ENCODE data around the gene ARNT2.

Gene ARNT2

DNA sequence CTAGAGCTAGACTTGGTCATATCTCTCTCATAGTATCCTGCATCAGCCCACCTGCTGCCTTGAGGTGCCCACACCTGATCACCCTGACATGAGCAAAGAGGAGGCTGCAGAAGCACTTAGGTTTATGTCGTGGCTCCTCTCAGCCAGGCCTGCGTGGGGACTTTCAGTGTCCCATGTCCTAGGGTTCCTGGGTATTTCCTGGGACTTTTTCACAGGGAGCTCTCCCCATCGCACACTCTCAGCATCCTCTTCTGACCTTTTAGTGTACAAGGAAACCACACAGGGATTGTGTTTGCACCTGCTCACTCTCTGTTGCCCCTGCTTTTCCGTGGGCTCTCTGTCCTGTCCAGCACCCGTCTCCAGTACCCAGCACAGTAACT, 61.4 kb downstream of the ARNT2 start:
- no peak for DNase-seq (ENCODE audit: low read depth in 2 of 2)

DNA sequence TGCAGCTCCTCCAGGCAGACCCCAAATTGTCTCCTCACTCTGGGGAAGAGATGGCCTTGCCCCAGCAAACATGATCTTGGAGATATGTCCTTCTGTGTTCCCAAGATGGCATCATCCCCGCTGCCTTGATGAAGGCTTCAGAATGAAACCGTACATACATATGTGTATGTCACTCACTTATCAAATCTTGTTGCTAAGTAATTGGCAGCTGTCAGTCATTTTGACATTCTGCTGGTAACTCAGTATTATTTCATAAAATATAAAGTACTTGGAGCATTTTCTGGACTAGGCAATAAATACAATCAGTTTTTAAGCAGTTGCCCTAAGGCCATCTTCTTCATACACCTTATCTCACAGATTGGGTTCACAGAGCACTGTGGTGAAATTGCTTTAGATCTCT, 62.4 kb downstream of the ARNT2 start:
- DNase-seq (ENCODE audit: low read depth in 2 of 2) = no peak

DNA sequence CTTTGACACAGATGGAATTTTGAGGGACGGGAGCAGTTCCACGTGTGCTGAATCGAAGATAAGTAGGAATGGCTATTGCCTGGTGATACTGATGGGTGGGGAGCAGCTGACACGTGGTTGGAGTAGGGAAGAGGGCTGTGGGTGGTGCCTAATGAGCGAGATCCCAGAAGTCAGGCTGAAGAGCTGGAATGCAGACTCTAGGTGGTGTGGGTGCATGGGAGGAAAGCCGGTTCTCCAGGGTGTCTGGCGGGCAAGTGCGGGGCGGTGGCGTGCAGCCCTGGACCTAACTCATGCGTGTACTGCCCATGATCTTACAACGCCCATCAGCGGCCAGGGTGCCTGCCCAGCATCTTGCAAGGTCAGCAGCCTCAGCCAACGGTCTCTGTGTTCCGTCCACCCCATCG, 63.1 kb downstream of the ARNT2 start:
- DNase-seq (ENCODE audit: low read depth in 2 of 2) = no peak

DNA sequence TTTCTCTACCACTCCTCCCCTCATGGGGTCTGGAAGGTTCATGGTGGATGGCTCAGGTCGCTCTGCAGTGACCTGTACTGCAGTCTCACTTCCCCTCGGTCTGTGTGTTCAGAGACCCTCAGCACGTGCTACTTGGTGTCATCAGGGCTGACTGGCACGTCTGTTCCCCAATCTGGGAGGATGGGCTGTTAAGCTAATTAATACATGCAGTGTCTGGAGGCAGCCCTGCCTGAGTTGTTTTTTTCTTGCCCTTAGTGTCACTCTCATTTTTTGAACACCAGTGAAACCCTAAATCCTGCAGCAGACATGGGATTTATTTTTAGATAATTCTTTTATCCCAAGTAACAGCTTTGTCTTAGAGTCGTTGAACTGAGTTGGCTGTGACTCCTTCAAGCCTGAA, 64.6 kb downstream of the ARNT2 start:
- DNase-seq (ENCODE audit: low read depth in 2 of 2) = no peak

DNA sequence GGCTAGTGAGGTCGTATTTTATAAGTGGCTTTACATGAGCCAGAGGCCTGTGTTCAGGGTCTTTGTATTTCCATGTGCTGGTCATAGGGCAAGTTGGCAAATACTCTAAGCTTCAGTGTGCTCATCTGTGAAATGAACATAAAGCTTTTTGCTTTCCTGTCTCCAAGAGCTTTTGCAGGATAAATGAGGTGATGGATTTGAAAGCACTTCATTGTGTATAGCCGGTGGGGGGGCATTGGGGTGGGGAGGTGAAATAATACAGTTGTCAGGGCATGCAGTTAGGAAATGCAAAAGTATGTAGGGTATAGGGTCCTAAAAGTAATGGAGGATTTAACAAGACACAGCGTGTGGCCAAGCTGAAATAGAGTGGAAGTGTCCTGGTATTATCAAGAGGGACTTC, 67.7 kb downstream of the ARNT2 start:
- no peak for DNase-seq (ENCODE audit: low read depth in 2 of 2)

DNA sequence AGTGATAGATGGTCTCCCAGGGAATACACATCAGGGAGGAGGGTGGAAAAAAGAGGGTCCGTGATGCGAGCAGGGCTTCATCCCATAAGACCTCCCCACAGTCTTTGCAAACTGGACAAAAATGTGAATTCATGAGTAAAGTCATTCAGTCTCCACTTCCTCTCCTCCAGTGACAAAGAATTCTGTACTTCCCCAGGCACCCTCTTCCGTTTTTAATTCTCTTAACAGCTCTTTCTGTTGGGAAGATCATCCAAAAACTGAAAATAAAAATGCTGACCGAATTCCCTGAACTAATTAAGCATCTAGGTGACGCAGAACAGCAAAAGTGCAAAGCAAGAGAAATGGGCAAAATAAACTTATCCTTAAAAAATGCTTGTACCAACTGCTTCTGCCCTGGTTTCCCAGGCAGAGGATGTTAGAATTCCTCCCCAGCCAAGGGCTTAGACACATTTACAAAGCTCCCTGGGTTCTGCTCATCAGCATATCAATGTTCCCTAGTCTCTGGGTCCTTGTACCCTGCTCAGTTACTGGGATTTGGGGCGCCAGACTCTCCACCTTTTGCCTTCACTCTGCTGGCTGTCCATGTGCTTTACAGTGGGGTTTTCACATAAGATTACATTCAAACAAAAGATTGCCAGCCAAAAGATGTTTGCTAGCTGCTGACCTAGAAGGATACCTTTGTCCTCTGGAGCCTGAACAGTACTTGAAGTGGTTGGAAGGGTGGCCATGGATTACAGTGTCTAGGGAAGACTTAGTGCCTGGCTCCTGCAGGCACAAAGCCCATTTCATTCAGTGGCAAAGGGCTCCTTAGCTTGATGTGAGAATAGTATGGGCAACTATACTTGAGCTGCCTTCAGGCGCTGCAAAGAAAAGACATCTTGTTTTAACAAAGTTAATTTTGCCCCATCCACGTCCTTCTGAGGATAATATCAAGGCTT, 69.4 kb downstream of the ARNT2 start:
- DNase-seq (ENCODE audit: low read depth in 2 of 2) = no peak

DNA sequence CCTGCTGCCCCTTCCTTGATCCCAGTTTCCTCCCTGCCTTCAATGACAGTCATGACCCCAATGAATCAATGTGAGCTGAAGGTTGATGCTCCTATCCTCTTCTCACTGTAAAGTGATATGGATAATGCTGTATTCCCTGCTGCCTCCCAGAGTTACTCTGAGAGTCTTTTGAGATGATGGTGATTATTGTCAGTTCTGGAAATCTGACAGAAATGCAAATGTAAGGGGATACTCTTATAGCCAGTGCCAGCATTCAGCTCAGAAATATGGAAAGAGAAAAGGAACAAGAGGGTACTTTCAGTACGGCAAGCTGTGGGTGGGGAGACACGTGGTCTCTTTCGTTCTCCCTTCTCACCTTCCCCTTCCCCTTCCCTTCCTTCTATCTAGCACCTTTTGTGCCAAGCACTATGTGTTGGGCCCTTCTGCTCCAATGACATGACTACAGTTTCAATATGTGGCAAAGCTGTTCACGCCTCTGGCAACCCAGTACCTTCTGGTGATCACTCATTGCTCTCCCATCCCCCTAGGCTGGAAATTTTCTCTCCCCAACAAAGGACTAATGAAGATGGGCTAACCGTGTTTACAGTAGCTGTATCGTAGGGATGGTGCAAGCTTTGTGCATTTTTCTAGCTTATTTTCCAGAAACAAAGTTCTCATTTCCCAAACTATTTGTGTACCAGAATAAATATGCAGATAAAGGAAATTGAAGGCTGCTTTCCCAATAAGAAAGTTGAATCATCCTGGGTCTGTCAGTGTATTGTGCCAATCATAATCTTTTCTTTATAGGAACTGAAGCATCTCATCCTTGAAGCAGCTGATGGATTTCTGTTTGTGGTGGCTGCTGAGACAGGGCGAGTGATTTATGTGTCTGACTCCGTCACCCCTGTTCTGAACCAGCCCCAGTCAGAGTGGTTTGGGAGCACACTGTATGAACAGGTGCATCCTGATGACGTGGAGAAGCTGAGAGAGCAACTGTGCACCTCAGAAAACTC, 70.3 kb downstream of the ARNT2 start:
- DNase-seq (ENCODE audit: low read depth in 2 of 2) = no peak

DNA sequence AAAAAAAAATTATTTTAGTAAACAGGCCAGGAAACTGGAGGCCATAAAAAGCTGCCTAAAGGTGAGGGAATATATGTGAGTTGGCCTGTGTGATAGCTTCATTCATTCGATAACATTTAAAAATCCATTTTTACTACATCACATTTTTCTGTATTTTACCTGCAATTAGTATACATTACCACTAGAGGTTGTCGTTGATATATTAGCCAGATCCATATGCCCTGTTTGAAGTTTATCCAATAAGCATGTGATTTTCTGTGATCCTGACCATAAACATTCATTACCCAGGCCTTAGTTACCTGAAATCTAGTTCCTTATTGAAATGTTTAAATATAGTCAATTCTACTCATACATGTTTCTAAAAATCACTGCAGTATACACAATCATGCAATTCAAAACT, 71.4 kb downstream of the ARNT2 start:
- DNase-seq (ENCODE audit: low read depth in 2 of 2) = no peak

DNA sequence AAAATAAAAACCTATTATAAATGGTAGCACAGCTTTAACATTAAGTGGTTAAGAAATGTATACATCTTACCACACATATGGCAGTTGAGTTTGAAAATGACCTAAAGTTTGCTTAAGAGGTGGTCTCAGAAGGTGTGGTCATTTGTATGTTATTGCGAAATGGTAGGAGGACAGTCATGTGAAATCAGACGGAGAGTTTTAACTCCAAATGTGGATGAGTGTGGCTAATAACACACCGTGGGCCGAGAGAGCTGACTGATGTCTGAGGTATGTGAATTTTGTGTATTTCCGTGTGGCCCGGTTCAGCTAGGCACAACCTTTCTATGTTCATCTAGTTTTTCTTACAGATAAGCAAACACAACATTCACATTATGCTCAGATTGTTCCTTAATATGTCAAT, 71.9 kb downstream of the ARNT2 start:
- no peak for DNase-seq (ENCODE audit: low read depth in 2 of 2)

DNA sequence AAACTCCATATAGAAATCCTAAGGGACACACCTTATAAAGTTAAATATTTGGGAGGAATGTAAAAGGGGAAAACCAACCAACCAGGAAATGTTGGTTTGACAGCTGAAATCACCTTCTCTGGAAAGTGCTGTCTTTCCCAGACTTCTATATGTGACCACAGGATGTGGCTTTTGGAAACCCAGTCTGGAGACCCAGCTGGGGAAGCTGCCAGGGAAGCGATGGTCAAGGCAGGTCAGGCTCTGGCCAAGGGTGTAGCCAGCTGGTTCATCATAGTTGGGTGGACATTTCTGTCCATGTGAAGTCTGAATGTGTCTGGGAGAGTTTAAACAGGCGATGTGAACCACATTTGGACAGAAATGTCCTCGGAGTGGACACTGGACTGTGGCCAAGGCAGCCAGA, 73.9 kb downstream of the ARNT2 start:
- no peak for DNase-seq (ENCODE audit: low read depth in 2 of 2)

DNA sequence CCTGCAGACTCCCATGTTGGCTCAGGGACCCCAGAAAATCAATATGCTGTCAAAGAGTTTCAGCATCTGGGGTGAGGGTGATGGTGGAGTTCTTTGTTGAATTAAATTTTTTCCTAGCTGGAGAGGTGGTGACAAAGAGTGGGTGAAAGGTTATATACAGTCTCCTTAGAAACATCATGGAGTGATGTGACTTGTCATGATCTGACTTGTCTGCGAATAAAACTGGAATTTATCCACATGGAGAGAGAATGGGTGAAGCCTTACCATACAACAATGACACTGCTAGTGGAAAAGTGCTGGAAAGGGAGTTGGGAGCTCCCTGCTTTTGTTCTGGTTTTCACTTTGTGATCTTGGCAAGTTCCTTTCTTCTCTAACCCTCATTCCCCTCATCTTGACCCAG, 75.0 kb downstream of the ARNT2 start:
- DNase-seq (ENCODE audit: low read depth in 2 of 2) = no peak

DNA sequence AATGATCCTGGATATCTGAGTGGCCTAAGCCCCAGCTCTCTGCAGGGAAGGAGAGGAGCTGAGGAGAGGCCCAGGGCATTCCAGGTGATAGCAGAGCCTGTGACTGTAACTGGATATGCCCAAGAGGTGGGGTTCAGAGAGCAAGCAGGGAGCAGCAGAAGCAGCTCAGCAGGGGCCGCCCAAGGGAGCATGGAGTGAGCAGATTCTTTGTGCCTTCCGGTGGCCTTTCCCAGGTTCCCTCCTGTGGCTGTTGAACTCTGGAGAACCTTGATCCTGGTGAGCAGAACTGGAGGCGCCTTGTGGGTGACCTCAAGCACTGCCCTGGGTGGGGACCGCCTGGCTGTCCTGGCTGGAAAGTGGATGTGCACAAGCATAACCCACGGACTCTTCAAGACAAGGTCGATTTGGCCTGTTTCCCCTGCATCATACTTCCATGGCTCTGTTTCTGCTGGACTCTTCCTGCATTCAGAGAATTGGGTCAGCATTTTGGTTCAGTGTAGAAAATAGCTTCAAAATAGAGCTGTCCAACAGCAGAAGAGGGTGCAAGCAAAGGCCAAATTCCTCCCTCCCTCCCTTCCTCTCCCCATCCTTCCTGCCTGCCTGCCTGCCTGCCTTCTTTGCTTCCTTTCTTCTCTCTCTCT, 76.1 kb downstream of the ARNT2 start:
- DNase-seq (ENCODE audit: low read depth in 2 of 2) = no peak

DNA sequence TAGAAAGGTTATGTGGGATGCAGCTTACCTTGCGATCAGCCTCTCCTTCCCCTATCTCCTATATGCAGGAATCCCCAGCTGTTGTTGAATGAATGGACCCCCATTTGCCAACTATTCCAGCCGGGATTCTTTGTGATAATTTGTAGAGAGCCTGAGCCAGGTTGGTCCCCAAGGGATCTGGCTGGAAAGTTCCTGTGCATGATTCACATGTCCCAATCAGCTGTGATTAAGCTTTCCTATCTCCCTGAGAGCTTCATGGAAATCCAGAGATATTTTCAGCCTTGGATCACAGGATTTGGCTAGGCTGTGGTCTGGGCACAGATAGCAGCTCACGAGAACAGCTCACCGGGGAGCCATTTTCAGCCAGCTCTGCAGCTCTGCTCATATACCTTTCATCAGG, 76.7 kb downstream of the ARNT2 start:
- no peak for DNase-seq (ENCODE audit: low read depth in 2 of 2)

DNA sequence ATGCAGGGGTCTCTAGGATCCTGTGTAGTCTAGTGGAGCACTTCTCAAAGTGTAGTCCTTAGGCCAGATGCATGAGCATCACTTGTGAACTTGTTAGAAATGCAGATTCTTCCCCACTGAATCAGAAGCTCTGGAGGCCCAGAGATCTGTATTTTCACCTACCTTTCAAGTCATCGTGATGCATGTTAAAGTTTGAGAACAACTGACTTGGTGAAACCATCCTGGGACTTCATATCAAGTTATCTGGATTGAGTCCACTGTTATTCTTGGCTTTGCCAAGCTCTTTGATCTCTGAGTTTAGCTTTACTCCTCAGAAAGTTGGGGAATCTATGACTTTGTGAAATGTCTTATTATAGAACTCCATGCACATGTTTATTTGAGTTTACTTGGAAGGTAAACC, 78.5 kb downstream of the ARNT2 start:
- no peak for DNase-seq (ENCODE audit: low read depth in 2 of 2)

DNA sequence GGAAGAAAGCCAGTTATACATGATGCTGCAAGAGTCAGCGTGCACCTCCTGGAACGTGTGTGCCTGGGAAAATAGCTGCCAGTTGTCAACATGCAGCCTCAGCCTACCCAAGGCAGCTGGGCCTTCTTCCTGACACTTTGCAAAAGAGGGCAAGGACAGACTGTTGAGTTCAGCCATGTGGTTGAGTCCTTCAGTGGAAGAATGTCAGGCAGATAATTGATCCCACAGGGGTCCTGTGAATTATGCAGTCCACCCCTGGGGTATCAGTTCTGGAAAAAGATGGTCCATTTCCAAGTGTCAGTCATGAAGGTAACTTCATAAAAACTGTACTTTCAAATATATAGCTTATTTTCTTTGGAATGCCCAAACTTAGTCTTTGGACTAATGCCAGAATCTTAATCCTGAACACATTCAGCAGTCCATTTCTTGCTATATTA, 79.6 kb downstream of the ARNT2 start:
- DNase-seq (ENCODE audit: low read depth in 2 of 2) = no peak

DNA sequence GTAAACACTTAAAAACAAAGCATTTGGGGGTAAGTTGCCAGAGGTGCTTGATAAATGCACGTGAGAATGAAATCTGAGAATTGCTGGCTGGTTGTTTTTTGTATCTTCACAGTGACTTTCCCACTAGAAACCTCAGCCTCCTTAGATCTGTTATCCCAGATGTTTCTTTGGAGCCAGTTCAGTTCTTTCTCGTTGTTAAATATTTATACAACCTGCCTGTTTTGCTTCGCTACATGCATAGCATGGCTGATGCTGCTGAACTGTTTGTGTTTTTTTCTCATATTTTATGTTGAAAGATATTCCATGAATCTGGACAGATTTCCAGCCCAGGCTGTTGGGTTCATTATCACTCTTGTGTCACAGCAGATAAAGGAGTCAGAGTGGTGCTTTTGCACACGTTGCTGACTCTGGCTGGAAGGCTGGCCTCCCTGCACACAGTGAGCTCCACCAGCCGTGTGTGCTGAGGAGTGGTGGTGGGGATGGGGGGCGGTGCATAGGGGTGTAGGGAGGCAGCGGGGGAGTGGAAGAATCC, 80.2 kb downstream of the ARNT2 start:
- DNase-seq (ENCODE audit: low read depth in 2 of 2) = no peak

DNA sequence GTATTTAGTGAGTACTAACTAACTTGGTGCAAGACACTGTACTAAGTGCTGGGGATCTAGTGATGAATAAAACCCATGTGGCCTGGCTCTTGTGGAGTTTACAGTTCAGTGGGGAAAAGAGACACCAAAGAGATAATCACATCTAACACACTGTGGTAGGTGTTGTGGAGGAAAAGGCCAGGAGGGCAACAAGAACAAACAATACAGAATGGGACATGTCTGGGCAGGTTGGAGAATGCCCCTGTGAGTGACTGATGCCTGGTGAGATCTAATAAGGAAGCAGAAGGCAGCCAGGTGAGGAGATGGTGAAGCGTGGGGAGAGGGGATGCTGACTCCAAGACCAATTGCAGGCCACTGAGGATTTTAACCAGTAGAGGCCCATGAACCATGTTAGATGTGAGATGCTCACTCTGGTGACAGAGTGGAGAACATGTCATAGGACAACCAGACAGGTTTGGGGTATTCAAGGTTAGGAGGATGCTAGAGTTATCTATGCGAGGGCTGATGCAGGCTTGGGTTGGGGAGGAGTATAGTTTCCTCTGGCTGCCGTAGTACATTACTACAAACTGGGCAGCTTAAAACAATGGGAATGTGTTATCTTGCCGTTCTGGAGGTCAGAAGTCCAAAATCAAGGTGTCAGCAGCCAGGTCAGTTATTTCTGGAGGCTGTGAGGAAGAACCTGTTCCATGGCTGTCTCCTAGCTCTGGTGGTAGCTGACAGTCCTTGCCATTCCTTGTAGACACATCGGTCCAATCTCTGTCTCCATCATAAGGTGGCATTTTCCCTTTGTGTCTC, 81.4 kb downstream of the ARNT2 start:
- DNase-seq (ENCODE audit: low read depth in 2 of 2) = no peak

DNA sequence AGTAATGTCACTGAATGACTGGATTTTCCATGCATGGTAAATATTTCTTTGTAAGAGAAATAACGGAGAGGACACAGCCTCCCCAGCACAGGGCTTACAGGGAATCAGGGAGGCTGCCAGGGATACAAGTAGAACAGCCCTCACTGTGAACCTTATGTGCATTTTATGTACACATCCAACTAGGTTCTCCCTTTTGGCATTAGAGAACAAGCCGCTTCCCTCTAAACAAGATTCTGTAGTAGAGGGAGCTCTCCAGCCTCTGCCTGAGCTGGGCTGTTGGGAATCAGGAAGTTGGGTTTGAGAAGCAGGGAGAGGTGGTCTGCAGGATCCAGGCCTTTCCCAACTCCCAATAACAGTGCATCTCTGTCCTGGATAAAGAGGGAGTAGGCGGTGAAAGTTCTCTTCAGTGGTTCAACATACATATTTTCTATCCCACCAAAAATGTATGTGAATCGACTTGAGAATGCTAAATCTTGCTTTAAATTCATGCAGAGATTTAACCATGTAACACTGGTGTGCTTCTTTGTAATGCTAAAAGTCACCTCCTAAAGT, 83.7 kb downstream of the ARNT2 start:
- DNase-seq (ENCODE audit: low read depth in 2 of 2) = no peak

DNA sequence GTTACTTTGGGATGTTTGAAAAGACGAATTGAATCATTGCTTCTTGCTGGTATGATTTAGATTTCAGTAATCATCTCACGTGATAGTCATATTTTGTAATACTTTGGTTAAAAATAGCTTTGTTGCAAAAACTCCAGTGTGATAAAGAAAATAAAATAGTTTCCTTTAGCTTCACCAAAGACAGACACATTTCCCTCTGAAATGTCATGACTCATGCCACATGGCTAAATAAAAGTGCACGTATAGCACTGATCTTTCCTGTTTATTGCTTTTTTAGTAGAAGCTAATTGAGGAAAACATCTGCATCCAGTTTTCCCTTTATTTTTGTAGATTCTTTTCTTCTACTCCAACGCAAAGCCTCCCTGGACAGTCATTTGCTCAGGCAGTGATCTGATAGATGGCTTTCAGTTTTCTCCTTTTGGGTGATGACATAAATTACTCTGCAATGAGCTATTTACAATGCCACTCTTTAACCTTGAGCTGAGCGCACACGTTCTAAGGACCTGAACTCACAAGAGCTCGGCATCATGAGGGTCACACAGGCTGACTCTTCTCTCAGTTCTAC, 84.9 kb downstream of the ARNT2 start:
- DNase-seq (ENCODE audit: low read depth in 2 of 2) = no peak

DNA sequence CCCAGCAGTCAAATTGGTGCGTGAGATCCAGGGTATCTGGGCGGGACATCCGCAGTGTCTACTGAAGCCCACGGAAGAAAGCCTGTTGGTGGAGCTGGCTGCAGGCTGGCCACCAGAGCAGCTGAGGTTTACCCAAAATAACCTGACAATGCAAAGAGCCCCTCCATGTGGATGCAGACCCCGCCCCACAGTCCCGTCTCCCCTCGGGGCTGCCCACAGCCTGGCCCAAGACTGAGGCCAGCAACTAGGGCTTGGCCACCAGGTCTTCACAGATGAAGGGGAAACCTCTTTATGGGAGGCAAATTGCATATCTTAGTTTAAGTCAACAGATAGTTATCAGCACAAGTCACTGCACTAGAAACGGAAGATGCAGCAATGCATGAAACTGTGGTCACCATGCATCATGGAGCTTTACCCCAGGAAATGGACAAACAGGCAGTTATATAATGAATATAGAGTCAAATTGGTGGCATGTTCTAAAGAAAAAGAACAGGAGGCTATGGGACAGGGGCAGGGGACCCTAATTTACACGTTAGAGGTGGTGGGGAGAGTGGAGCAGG, 86.3 kb downstream of the ARNT2 start:
- DNase-seq (ENCODE audit: low read depth in 2 of 2) = no peak
